Measurements from ENCODE around the gene NSF.

NSF gene

GRCh38 chr17:46771561-46772474 is 181.3 kb downstream of the NSF start:
- ChIA-PET CTCF (no interaction called here), POLR2A (no interaction called here)
- Histone ChIP-seq H3K9me3 (ENCODE audit: control insufficient read depth, insufficient read depth, low read depth, low read length) (no peaks in the 10 kb centered on the region), H3K4me3 (ENCODE audit: low read depth, low read length) (peak overlapping the region; percentile 58), H3K27ac (ENCODE audit: extremely low read depth, low read depth, low read length) (peak overlapping the region; percentile 86), H3K4me1 (ENCODE audit: control insufficient read depth, insufficient read depth, low read length) (0 out of 2 replicates have a peak, but pooled peaks cover 4% of the 10 kb centered on the region), H3K36me3 (ENCODE audit: control insufficient read depth in 2 of 2, insufficient read depth in 1 of 2, low read length in 2 of 2) (peaks cover 0 to 9% of the 10 kb centered on the region in 2 experiments; a peak in 2 of 3 replicates)
- TF ChIP-seq ZNF837 (tag by site-specific recombination; IDR thresholded peaks at IDR 0.05) (0 out of 2 replicates have a peak, but pooled peaks have one; percentile 82), ZSCAN30 (tag by site-specific recombination; IDR thresholded peaks at IDR 0.05) (peak; percentile 49; the same call in 1 of the 2 replicates), ZNF394 (tag by site-specific recombination; IDR thresholded peaks at IDR 0.05; ENCODE audit: borderline replicate concordance) (peak; percentile 65), ZNF398 (tag by site-specific recombination; IDR thresholded peaks at IDR 0.05) (peak; percentile 29; the same call in 1 of the 2 replicates), GLIS1 (tag by site-specific recombination; IDR thresholded peaks at IDR 0.05) (peak; percentile 17; the same call in 1 of the 2 replicates), ZNF362 (tag by site-specific recombination; IDR thresholded peaks at IDR 0.05) (no peak), ZNF776 (tag by site-specific recombination; IDR thresholded peaks at IDR 0.05; ENCODE audit: borderline replicate concordance) (no peak), INSM2 (tag by site-specific recombination; IDR thresholded peaks at IDR 0.05) (no peak), GLIS2 (tag by site-specific recombination; IDR thresholded peaks at IDR 0.05) (peak; percentile 40; the same call in 1 of the 2 replicates), ZNF311 (tag by site-specific recombination; IDR thresholded peaks at IDR 0.05; ENCODE audit: borderline replicate concordance) (no peak), ZNF239 (tag by site-specific recombination; IDR thresholded peaks at IDR 0.05) (no peak), ZNF670 (tag by site-specific recombination; IDR thresholded peaks at IDR 0.05; ENCODE audit: low read depth) (no peak), ZNF24 (tag by site-specific recombination; IDR thresholded peaks at IDR 0.05) (0 out of 2 replicates have a peak, but pooled peaks have one; percentile 65), ZIC2 (tag by site-specific recombination; IDR thresholded peaks at IDR 0.05) (peak; percentile 35; the same call in 1 of the 2 replicates), ZNF76 (tag by site-specific recombination; IDR thresholded peaks at IDR 0.05; ENCODE audit: borderline replicate concordance, low read depth) (peak; percentile 40; the same call in 1 of the 2 replicates), SP3 (tag by site-specific recombination; IDR thresholded peaks at IDR 0.05) (peak; percentile 58), ZNF341 (tag by site-specific recombination; IDR thresholded peaks at IDR 0.05; ENCODE audit: low read depth) (peak; percentile 70), ZNF548 (tag by site-specific recombination; IDR thresholded peaks at IDR 0.05) (no peak), ZNF10 (tag by site-specific recombination; IDR thresholded peaks at IDR 0.05) (peak; percentile 26; the same call in 1 of the 2 replicates), ZBTB26 (tag by site-specific recombination; optimal IDR thresholded peaks at IDR 0.05) (peak; percentile 90), ZXDB (tag by site-specific recombination; IDR thresholded peaks at IDR 0.05) (0 out of 2 replicates have a peak, but pooled peaks have one; percentile 49), ZNF560 (tag by site-specific recombination; IDR thresholded peaks at IDR 0.05; ENCODE audit: borderline replicate concordance) (no peak), ZNF843 (tag by site-specific recombination; IDR thresholded peaks at IDR 0.05) (peak; percentile 72), PRDM1 (tag by site-specific recombination; IDR thresholded peaks at IDR 0.05) (peak; percentile 64), KLF10 (tag by site-specific recombination; IDR thresholded peaks at IDR 0.05) (0 out of 2 replicates have a peak, but pooled peaks have one; percentile 28), PRDM10 (tag by site-specific recombination; IDR thresholded peaks at IDR 0.05) (peak; percentile 35; the same call in 1 of the 2 replicates), MEIS1 (CRISPR knock-in tag; IDR thresholded peaks at IDR 0.05; ENCODE audit: borderline replicate concordance) (no peak)
